HG02642 (cell line): ENCODE data around the gene PACS1.
"Not testable (repeated sequence)": the region's sequence is repeated elsewhere in the genome, so short reads cannot be mapped to it uniquely, and the experiment has no call there.

Experiments used
- ATAC-seq: cut with Tn5 transposase; IDR thresholded peaks from one replicate; pipeline ENCODE4 v1.9.1; 2021; ENCODE audit warnings: mild to moderate bottlenecking; ENCODE audit not compliant: unreplicated experiment, poor library complexity

PACS1 gene

DNA sequence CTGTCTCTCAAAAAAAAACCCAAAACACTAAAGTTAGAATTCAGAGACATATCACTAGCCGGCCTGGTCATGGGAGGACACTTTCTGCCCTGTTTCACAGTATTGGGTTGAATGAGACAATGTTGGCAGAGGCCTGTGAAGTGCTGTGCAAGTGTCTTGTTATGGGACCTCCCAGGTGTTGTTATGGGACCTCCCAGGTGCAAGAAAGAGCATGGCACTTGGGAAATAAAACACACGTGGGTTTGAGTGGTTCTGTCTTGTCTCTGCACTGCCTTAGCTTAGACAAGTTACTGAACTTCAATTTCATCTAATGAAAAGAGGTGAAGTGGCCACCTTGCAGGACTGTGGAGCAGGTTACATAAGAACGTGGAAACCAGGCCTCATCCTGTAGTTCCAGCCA lies 169.4 kb downstream of the PACS1 start:
- no peak for ATAC-seq

GRCh38 chr11:66239998-66240780 lies 170.1 kb downstream of the PACS1 start:
- no peak for ATAC-seq

- ATAC-seq, result no peak
Measured at GRCh38 chr11:66240781-66241136, 170.7 kb downstream of the PACS1 start.

DNA sequence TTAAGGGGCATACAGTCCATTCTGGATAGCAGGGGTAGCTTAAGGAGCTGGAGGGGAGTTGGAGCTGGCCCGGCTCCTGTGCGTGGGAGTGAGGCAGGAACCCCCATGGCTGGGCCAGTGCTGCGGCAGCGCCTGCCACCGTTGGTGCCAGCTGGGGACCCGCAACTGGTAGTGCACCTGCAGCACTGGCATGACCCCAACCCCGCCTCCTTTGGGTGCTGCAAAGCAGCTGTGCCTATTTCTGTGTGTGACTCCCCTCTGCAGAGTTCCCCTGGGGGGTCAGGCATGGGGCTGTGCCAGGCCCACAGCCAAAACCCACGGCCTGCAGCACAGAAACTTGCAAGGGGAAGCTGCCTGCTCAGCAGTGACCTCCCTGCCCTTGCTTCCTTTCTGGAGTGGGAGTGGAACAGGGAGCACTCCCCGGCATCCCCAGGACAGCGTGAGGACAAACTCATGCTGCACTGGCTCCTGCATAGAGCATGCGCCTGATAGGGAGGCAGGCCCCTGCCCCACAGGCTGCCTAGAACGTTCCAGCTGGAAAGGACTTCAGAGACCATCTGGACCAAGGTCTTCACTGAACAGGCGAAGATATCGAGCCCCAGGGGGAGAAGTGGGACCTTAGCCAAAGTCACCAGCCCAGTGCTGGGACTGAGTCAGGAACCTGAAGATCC lies 172.2 kb downstream of the PACS1 start:
- ATAC-seq, result no peak

DNA sequence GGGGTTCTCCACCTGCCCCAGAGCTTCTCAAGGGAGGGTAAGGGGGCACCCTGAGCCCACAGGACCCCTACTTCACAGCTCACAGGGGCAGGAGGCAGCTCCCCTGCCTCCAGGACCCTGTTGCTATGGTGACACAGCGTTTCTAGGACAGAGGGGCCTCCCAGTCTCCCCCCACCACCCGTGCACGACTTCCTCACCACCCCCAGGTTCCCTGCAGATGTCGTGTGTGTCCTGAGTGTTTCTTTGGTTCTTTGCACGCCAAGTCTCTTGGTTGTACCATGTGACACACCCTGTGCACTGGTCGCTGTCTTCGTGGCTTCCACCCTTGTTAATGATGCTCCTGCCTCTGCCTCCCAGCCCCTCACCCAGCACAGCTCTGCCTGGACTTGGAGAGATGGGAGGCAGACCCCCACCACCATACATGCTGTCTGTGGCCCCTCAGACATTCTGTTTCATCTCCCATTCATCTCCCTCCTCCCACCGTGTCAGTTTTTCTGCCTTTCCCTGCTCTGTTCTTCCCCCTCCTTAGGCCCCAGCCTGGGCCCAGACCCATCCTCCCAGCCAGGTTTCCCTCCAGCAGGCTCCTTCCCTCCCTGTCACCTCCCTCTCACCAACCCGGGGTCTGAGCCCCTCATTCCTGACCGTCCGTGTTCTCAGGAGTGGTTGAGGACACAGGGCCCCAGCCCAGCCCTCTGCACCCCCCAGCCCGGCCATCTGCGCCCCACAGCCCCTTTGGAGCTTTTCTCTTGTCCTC lies 173.9 kb downstream of the PACS1 start:
- ATAC-seq, result no peak

- ATAC-seq, result no peak
Measured at GRCh38 chr11:66247295-66247694, 177.2 kb downstream of the PACS1 start.

DNA sequence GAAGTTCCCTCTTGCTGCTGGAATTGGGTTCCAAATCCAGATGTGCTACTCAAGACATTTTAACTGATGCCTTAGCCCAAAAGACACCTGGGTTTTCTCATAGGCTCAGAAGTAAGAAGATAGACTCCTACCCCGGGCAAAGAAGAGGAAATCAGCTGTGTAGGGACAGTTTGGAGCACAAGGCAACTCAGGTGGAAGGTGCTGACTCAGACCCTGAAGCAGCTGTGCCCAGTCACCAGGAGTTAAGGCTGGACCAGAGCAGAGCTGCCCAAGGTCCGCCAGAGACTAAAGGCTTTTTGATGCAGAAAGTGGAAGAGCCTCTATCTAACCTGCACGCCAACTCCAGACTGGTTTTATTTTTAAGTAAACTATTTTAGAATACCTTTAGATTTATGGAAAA lies 177.7 kb downstream of the PACS1 start:
- no peak for ATAC-seq

DNA sequence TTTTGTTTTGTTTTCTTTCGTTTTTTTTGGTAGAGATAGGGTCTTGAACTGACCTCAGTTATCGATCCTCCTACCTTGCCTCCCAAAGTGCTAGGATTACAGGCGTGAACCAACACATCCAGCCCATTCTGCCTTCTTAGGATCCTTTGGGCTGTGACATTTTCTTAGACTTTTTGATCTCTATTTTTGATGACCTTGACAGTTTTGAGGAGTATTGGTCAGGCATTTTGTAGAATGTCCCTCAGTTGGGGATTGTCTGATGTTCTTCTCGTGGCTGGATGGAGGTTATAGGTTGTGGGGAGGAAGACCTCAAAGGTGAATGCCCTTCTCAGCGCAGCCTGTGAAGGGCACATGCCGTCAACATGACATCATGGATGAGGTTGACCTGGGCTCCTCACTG lies 178.8 kb downstream of the PACS1 start:
- no peak for ATAC-seq

DNA sequence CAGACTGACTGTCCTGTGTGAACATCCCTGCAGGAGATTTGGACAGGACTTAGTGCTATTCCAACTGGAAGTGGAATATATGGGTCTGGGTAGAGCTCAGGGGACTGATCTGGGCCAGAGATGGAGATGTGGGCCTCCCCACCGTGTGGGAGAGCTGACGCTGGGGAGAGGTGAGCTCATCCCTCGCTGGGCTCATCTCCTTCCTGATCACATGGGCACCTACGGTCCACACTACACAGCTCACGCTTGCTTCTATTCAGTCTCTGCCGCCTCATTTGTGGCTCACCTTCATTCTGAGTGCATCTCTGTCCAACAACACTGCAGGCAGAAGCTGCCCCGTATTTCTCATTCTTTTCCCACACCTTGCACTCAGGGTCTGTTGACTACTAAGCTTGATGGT lies 181.7 kb downstream of the PACS1 start:
- no peak for ATAC-seq

DNA sequence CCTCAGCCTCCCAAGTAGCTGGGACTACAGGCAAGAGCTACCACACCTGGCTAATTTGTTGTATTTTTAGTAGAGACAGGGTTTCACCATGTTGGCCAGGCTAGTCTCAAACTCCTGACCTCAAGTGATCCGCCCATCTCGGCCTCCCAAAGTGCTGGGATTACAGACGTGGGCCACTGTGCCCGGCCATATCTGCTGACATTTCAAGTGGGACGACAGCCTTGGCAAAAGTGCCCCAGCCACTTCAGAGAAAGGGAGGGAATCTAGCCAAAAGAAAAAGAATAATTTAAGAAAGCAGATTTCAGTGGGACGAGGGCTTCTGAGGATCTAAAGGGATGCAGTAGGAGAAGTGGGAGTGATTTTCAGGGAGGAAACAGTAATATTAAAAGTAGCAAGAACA lies 183.0 kb downstream of the PACS1 start:
- not testable (repeated sequence) for ATAC-seq

DNA sequence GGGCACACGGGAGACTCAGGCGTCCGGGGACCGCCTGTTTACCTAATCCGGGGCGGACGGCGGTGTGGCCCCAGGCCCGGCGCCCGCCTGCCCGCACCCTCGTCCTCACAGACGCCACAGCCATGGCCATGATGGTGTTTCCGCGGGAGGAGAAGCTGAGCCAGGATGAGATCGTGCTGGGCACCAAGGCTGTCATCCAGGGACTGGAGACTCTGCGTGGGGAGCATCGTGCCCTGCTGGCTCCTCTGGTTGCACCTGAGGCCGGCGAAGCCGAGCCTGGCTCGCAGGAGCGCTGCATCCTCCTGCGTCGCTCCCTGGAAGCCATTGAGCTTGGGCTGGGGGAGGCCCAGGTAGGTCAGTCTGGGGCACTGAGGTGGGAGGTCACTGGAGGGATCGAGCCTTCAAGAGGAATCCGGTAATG lies 188.4 kb downstream of the PACS1 start:
- no peak for ATAC-seq

DNA sequence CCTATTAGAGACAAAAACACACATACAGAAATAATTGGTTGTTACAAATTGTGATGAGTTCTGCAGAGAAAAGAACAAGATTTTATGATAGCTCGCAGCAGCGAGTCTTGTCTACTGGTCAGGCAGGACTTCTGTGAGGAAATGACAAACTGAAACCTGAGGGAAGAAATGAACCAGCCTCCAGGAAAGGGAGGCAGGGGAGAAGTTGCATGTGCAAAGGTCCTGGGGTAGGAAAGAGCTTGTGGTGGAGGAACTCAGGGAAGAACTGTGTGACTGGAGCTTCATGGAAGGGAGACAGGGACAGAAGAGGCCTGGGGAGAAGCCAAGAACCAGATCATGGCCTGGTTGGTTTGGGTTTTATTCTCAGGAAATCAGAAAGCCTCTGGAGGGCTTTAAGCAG lies 189.2 kb downstream of the PACS1 start:
- no peak for ATAC-seq

- ATAC-seq, result no peak
Measured at GRCh38 chr11:66259956-66260355, 189.9 kb downstream of the PACS1 start.

GRCh38 chr11:66261578-66261977 lies 191.5 kb downstream of the PACS1 start:
- ATAC-seq, result no peak

DNA sequence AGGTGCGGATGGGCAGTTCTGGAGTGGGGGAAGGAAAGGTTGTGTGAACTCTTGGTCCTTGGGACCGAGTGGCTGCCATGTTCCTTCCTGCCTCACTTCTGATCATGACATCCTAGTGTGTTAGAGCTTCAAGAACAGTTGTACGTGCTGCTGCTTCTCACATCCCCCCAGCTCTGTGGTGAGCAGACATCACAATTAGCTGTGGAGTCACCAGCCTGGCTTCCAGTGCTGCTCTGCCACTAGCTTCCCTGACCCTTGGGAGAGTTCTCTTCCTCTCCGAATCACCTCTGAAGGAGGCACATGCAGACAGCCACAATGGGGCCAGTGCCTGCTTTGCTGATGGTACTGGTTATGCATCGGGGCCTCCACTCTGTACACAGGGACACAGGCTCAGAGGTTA lies 192.1 kb downstream of the PACS1 start:
- no peak for ATAC-seq

DNA sequence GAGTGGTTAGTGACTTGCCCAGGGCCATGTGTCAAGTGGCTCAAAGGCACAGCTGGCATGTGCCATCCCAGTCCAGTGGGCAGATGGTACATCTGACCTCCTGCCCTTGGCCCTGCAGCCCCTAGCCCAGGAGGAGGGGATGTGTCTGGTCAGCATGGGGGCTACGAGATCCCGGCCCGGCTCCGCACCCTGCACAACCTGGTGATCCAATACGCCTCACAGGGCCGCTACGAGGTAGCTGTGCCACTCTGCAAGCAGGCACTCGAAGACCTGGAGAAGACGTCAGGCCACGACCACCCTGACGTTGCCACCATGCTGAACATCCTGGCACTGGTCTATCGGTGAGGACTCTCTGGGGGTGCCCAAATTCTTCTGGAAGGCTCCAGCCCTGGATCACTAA lies 192.6 kb downstream of the PACS1 start:
- ATAC-seq, result no peak

DNA sequence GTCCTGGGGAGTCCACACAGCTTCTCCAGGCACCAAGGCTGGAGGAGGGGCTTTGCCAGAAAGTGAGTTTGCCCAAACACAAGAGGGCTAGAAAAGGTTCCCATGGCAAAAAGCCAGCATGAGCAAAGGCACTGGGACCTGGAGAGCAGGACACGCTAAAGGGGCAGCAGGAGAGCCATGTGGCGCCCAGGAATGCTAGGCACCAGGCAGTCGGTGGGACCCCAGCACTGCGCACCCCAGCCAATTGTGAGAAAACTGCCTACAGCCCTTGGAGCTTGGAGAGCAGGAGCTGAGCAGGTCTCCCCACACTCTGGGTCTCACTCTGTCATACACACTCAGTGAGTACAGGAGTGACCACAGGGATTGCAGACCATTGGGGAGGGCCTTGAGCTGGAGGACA lies 193.2 kb downstream of the PACS1 start:
- no peak for ATAC-seq

DNA sequence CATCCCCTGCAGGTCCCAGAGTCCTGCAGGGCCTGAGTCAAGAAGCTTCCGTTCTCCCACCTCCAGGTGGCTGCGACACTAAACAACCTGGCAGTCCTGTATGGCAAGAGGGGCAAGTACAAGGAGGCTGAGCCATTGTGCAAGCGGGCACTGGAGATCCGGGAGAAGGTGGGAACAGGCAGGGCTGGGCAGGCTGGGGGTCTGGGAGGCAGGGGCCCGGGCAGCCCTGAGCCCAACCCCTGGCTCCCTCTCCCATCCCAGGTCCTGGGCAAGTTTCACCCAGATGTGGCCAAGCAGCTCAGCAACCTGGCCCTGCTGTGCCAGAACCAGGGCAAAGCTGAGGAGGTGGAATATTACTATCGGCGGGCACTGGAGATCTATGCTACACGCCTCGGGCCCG lies 193.7 kb downstream of the PACS1 start:
- no peak for ATAC-seq

DNA sequence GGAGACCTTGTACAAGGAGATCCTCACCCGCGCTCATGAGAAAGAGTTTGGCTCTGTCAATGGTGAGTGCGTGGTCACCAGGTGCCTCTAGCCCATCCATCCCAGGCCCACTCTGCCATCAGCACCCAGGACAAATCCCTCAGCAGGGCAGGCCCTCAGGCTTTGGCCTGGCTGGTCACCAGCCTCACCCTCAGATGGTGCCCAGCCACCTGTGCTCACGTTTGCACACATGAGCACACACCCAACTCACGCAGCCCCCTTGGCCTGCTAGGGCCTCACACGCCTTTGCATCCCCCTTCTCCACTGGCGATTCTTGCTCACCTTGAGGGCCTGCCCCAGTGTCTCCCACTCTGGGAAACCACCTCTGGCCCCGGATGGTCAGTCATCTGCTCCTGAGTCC lies 194.3 kb downstream of the PACS1 start:
- ATAC-seq, result no peak

GRCh38 chr11:66264914-66265313 lies 194.8 kb downstream of the PACS1 start:
- ATAC-seq, result no peak
